ENCODE measurements around the gene TAS2R38. TPM values are rescaled to one million over a fixed set of nuclear protein-coding genes. Genes with fewer than 3 reads are reported as not detected.

Gene TAS2R38
- total RNA-seq, 2 donors from 2014 or later, result not detected

DNA sequence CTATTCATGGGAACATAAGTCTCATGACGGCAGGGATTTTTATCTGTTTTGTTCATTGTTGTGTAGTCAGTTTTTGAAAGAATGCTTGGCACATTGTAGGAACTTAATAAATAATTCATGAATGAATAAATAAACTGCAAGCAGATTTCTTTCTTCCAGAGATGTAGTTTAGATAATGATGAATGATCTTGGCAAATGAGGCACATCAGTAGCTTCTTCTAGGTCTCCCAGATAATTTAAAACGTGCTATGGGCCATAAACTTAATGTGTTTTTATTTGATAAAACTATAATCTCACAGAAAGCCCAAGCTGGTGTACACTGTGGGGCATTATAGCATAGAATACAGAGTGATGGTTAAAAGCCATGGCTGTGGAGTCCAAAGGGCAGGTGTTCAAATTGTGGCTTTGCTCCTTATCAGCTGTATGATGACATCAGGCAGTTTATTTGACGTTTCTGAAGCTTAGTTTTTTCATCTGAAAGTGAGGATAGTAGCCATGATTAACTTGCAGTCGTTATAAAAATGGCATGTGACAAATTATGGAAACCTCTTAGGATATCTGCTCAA is 25.6 kb upstream of the TAS2R38 start:
- Histone ChIP-seq H3K27me3 (replicated peaks; ENCODE audit: insufficient read depth) (no peaks in the 10 kb centered on the region), H3K9me3 (no peaks in the 10 kb centered on the region), H3K4me1 (replicated peaks) (no peaks in the 10 kb centered on the region), H3K36me3 (no peaks in the 10 kb centered on the region), H3K4me3 (no peak overlapping the region), H3K27ac (no peak overlapping the region)
- TF ChIP-seq, protein P1, sequence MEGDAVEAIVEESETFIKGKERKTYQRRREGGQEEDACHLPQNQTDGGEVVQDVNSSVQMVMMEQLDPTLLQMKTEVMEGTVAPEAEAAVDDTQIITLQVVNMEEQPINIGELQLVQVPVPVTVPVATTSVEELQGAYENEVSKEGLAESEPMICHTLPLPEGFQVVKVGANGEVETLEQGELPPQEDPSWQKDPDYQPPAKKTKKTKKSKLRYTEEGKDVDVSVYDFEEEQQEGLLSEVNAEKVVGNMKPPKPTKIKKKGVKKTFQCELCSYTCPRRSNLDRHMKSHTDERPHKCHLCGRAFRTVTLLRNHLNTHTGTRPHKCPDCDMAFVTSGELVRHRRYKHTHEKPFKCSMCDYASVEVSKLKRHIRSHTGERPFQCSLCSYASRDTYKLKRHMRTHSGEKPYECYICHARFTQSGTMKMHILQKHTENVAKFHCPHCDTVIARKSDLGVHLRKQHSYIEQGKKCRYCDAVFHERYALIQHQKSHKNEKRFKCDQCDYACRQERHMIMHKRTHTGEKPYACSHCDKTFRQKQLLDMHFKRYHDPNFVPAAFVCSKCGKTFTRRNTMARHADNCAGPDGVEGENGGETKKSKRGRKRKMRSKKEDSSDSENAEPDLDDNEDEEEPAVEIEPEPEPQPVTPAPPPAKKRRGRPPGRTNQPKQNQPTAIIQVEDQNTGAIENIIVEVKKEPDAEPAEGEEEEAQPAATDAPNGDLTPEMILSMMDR (IDR thresholded peaks at IDR 0.05), result no peak
- TF ChIP-seq POLR2AphosphoS5 (IDR thresholded peaks at IDR 0.05) (no peak), POLR2A (IDR thresholded peaks at IDR 0.05) (no peak)
- intact Hi-C loops (cut with DNase I), result no loop called here
- 40% methylated on average over 4 of the region's 4 CpGs for WGBS
- no peak for DNase-seq (ENCODE audit: low spot score)

DNA sequence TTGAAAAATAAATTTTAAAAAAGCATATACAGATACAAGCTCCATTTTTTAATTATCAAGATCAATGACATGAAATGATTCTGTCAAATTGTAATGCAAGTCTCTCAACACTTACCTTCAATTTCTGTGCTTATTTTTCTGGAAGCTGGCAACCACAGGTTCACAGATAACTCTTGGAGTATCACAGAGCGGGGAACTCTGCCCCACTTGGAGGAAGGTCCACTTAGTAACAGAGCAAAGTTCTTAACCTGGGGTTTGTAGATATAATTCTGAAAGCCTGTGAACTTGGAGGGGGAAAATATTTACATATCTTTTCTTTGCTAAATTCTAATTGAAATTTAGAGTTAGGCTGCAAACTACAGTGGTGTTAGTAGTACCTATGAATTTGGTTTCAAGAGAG is 19.8 kb upstream of the TAS2R38 start:
- WGBS, result 95% methylated on average over 1 of the region's 1 CpG

DNA sequence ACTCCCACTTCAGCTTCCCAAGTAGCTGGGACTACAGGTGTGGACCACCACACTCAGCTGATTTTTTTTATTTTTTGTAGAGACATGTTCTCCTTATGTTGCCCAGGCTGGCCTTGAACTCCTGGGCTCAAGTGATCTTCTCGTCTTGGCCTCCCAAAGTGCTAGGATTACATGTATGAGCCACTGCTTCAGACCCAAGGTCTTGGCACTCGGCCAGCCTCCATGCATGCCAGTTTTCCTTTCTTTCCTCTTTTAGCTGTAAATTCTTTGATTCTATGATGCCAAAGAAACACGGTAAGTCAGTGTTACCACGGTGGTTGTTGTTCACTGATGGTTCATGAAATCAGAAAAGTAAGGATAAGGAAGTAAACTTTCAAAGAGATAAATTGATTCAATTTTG is 19.1 kb upstream of the TAS2R38 start:
- intact Hi-C loops (cut with DNase I), result no loop called here
- Histone ChIP-seq H3K27me3 (replicated peaks; ENCODE audit: insufficient read depth) (no peaks in the 10 kb centered on the region), H3K4me3 (no peak overlapping the region), H3K9me3 (no peaks in the 10 kb centered on the region), H3K36me3 (no peaks in the 10 kb centered on the region), H3K4me1 (replicated peaks) (no peaks in the 10 kb centered on the region), H3K27ac (no peak overlapping the region)
- WGBS, result 78% methylated on average over 4 of the region's 4 CpGs
- TF ChIP-seq POLR2A (IDR thresholded peaks at IDR 0.05), result no peak
- TF ChIP-seq, protein P1 (IDR thresholded peaks at IDR 0.05), result no peak
- TF ChIP-seq POLR2AphosphoS5 (IDR thresholded peaks at IDR 0.05), result no peak
- DNase-seq (ENCODE audit: low spot score), result no peak

More for the DNA sequence above, 19.8 kb upstream of the TAS2R38 start:
- intact Hi-C loops (cut with DNase I), result no loop called here
- no peak for TF ChIP-seq POLR2AphosphoS5 (IDR thresholded peaks at IDR 0.05)
- TF ChIP-seq, protein P1 (IDR thresholded peaks at IDR 0.05), result no peak
- TF ChIP-seq POLR2A (IDR thresholded peaks at IDR 0.05), result no peak
- Histone ChIP-seq H3K27ac (no peak overlapping the region), H3K4me3 (no peak overlapping the region), H3K27me3 (replicated peaks; ENCODE audit: insufficient read depth) (no peaks in the 10 kb centered on the region), H3K4me1 (replicated peaks) (no peaks in the 10 kb centered on the region), H3K36me3 (no peaks in the 10 kb centered on the region), H3K9me3 (no peaks in the 10 kb centered on the region)
- no peak for DNase-seq (ENCODE audit: low spot score)

DNA sequence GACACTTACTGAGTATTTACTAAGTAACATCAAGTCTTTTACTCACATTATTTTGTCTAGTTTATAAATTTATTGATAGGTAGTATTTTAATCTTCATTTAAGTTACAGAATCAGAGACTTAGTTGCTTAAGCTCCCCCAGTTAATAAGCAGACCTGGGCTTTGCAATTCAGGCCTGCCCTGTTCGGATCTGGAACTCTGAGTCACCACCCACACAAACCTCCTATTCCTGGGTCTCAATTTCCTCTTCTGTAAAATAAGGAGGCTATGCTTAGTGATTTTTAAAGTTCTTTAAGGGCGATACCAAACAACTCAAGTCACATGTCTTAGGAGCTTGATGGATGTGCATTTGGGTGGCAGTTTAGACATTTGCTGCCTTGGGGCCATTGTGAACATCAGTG is 18.6 kb upstream of the TAS2R38 start:
- Histone ChIP-seq H3K36me3 (no peaks in the 10 kb centered on the region), H3K4me1 (replicated peaks) (no peaks in the 10 kb centered on the region), H3K4me3 (no peak overlapping the region), H3K27me3 (replicated peaks; ENCODE audit: insufficient read depth) (peaks cover 2% of the 10 kb centered on the region), H3K27ac (no peak overlapping the region), H3K9me3 (no peaks in the 10 kb centered on the region)
- intact Hi-C loops (cut with DNase I), result no loop called here
- TF ChIP-seq, protein P1 (IDR thresholded peaks at IDR 0.05), result no peak
- TF ChIP-seq POLR2A (IDR thresholded peaks at IDR 0.05), result no peak
- no peak for TF ChIP-seq POLR2AphosphoS5 (IDR thresholded peaks at IDR 0.05)
- DNase-seq (ENCODE audit: low spot score), result no peak
- 81% methylated on average over 2 of the region's 2 CpGs for WGBS

DNA sequence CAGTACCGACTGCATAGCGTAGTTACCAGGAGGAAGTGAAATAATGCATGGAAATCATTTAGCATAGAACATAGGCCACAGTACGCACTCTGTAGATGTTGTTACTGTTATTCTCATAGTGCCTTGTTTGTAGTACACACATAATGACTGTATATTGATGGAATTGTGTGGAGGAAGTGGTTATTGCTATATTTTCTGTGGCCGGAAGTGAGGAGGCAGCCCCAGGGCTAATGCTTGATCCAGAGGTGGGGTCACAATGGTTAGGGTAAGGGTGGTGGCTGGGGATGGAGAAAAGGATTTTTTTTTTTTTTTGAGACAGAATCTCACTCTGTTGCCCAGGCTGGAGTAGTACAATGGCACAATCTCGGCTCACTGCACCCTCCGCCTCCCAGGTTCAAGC is 17.6 kb upstream of the TAS2R38 start:
- DNase-seq (ENCODE audit: low spot score), result no peak
- Histone ChIP-seq H3K27ac (no peak overlapping the region), H3K4me1 (replicated peaks) (no peaks in the 10 kb centered on the region), H3K9me3 (no peaks in the 10 kb centered on the region), H3K27me3 (replicated peaks; ENCODE audit: insufficient read depth) (peaks cover 4% of the 10 kb centered on the region), H3K4me3 (no peak overlapping the region), H3K36me3 (no peaks in the 10 kb centered on the region)
- intact Hi-C loops (cut with DNase I), result no loop called here
- no peak for TF ChIP-seq POLR2AphosphoS5 (IDR thresholded peaks at IDR 0.05)
- no peak for TF ChIP-seq POLR2A (IDR thresholded peaks at IDR 0.05)
- TF ChIP-seq, protein P1 (IDR thresholded peaks at IDR 0.05), result no peak
- 88% methylated on average over 6 of the region's 6 CpGs for WGBS

All from prostate gland (tissue), 2 donors.